ENCODE data around the gene OTUD5.
"Not testable (repeated sequence)": the region's sequence is repeated elsewhere in the genome, so short reads cannot be mapped to it uniquely, and the experiment has no call there.

The OTUD5 gene

GRCh38 chrX:48905090-48905790 is 52.2 kb downstream of the OTUD5 start:
- DNase-seq = no peak

- no peak for DNase-seq
Measured at GRCh38 chrX:48904626-48905025, 52.8 kb downstream of the OTUD5 start.

- DNase-seq = no peak
Measured at GRCh38 chrX:48904180-48904579, 53.2 kb downstream of the OTUD5 start.

- no peak for DNase-seq
Measured at GRCh38 chrX:48903290-48903689, 54.1 kb downstream of the OTUD5 start.

GRCh38 chrX:48902776-48903175 is 54.6 kb downstream of the OTUD5 start:
- no peak for DNase-seq

- DNase-seq = no peak
Measured at GRCh38 chrX:48902135-48902534, 55.3 kb downstream of the OTUD5 start.

GRCh38 chrX:48901069-48901468 is 56.3 kb downstream of the OTUD5 start:
- DNase-seq = no peak

GRCh38 chrX:48899078-48899410 is 58.4 kb downstream of the OTUD5 start:
- no peak for DNase-seq

GRCh38 chrX:48897625-48898306 is 59.6 kb downstream of the OTUD5 start, which contains the start of the genes PQBP1 and TIMM17B:
PQBP1 (plus strand) TSS chrX:48897930; CDS start chrX:48898510, 580 bp downstream.
TIMM17B (minus strand) TSS chrX:48897768; CDS start chrX:48897749, 19 bp downstream.
- peak; percentile 94 for DNase-seq

GRCh38 chrX:48897157-48897624 is 60.2 kb downstream of the OTUD5 start:
- DNase-seq = peak; percentile 62

GRCh38 chrX:48896611-48897011 is 60.8 kb downstream of the OTUD5 start:
- DNase-seq = no peak

- no peak for DNase-seq
Measured at GRCh38 chrX:48894891-48895290, 62.5 kb downstream of the OTUD5 start.

GRCh38 chrX:48893556-48894348 is 63.7 kb downstream of the OTUD5 start:
- DNase-seq = no peak

- no peak for DNase-seq
Measured at GRCh38 chrX:48892896-48893295, 64.5 kb downstream of the OTUD5 start.

GRCh38 chrX:48891402-48892288 is 65.8 kb downstream of the OTUD5 start:
- peak; percentile 78 for DNase-seq

GRCh38 chrX:48890934-48891401 is 66.4 kb downstream of the OTUD5 start:
- DNase-seq = no peak

GRCh38 chrX:48890296-48890925 is 67.0 kb downstream of the OTUD5 start:
- no peak for DNase-seq

- DNase-seq = not testable (repeated sequence)
Measured at GRCh38 chrX:48886586-48886985, 70.8 kb downstream of the OTUD5 start.

- DNase-seq = no peak
Measured at GRCh38 chrX:48883729-48884128, 73.7 kb downstream of the OTUD5 start.

GRCh38 chrX:48876944-48877343 is 80.5 kb downstream of the OTUD5 start:
- DNase-seq = not testable (repeated sequence)
